ENCODE results near the gene SERPINB10.
A peak's percentile ranks its signal among the peaks of the same experiment; 100 is the strongest.
"Not testable (repeated sequence)": the region's sequence is repeated elsewhere in the genome, so short reads cannot be mapped to it uniquely, and the experiment has no call there.

Gene SERPINB10

DNA sequence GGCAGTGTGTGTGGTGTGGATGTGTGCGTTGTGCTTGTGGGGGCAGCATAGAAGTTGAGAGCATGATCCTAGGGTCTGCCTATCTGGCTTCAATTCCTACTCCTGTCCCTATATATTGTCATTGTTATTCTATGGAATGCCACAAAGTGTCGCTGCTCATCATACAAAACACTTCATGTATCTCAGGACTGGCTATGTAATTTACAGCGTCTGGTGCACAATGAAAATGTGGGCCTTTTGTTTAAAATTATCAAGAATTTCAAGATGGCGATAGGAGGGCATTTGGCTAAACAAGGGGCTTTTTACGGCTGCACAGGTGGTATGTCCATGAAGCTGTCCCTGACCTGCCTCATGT lies 16.8 kb upstream of the SERPINB10 start:
- DNase-seq (ENCODE audit: low read depth in 2 of 2) = no peak

DNA sequence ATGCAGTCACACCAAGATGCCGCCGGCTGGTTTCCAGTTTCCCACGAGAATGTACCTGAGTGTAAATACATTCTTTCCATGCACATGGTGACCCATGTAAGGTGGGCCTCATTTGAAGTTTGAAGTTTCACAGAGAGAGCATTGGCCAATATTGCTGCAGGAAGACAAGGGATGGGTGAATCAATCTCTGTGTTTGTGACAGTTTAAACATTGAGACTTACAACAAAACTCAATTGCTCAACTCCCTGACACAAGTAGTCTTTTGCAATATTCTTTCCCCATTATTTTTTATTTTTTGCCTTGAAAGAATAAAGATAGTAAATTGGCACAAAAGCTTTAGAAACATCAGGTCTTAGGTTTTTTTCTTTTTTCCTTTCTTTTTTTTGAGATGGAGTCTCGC lies 15.2 kb upstream of the SERPINB10 start:
- no peak for DNase-seq (ENCODE audit: low read depth in 2 of 2)

GRCh38 chr18:63894106-63894772 lies 13.5 kb upstream of the SERPINB10 start:
- DNase-seq (ENCODE audit: low read depth in 2 of 2) = no peak

GRCh38 chr18:63895190-63895589 lies 12.6 kb upstream of the SERPINB10 start:
- no peak for DNase-seq (ENCODE audit: low read depth in 2 of 2)

- DNase-seq (ENCODE audit: low read depth in 2 of 2) = no peak
Measured at GRCh38 chr18:63897072-63897471, 10.7 kb upstream of the SERPINB10 start.

GRCh38 chr18:63899206-63899605 lies 8.6 kb upstream of the SERPINB10 start:
- DNase-seq (ENCODE audit: low read depth in 2 of 2) = no peak

DNA sequence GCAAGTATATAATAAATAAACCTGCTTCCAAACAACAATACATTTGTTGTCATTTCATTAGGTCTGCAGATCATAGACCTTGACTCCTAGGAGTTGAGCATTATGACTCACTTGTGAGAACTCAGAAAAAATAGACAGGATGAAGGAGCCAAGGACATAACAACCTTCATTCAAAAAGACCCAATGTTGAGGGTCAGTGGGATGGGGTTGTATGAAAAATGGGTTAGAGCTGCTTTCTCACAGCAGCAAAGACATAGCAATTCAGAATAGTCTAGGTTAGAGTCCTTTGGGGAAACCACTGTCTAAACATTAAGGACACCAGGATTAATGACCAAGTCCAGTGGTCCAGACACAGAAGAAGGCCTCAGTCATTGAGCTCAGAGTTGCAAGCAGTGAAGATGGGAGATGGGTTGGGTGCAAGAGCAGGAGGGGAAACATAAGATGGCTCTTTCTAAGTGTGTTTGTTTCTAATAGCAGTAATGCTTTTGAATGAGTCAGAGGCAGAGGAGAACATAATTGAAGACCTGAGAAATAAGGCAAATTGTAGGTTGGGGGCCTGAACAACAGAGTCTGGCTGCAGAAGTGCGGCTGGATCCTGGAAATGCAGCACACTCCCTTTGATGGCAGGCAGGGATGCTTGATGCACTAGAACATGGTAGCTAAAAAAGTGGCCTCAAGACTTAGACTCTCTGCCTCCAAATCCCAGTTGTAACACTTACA lies 3.7 kb upstream of the SERPINB10 start:
- DNase-seq (ENCODE audit: low read depth in 2 of 2) = no peak

DNA sequence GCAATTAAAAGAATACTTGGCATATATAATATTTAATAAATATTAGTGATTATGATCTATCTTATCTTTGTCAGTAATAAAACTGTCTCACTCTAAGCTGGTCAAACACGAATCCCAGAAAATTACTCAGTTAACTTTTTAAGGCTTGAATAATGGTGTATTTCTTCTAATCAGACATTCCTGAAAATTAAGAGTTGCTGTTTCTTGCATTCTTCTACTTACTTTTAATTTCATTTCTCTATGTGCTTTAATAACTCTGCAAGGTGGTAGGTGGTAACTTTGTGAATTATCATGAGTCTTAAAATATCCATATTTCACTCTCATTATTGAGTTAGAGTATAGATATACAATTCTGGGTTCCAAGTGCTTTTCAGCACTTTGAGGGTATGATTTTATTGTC lies 3.1 kb upstream of the SERPINB10 start:
- DNase-seq (ENCODE audit: low read depth in 2 of 2) = no peak

DNA sequence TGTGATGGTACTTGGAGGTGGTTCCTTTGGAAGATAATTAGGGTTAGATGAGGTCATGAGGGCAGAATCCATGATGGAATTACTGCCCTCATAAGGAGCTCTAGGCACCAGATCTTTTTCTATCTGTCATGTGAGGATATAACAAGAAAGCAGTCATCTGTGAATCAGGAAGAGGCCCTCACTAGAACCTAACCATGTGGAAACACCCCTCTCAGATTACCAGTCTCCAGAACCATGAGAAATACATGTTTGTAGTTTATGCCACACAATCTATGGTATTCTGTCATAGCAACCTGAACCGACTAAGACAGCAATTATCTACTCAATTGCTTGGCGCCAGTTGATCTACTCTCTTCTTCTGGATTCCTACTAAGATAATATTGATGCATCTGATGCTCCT lies 2.4 kb upstream of the SERPINB10 start:
- no peak for DNase-seq (ENCODE audit: low read depth in 2 of 2)

DNA sequence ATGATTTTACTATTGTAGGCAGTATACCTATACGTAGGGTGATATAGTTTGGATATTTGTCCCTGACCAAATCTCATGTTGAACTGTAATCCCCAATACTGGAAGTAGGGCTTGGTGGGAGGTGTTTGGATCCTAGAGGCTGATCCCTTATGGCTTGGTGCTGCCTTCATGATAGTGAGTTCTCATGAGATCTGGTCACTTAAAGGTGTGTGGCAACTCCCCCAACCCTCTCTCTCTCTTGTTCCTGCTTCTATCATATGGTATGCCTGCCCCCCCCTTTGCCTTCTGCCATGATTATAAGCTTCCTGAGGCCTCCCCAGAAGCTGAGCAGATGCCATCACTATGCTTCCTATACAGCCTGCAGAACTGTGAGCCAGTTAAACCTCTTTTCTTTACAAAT lies 1.7 kb upstream of the SERPINB10 start:
- no peak for DNase-seq (ENCODE audit: low read depth in 2 of 2)

GRCh38 chr18:63908858-63909257 lies 1.1 kb downstream of the SERPINB10 start:
- DNase-seq (ENCODE audit: low read depth in 2 of 2) = no peak

GRCh38 chr18:63909870-63910269 lies 2.1 kb downstream of the SERPINB10 start:
- DNase-seq (ENCODE audit: low read depth in 2 of 2) = no peak

GRCh38 chr18:63917817-63918216 lies 10.1 kb downstream of the SERPINB10 start:
- no peak for DNase-seq (ENCODE audit: low read depth in 2 of 2)

- no peak for DNase-seq (ENCODE audit: low read depth in 2 of 2)
Measured at GRCh38 chr18:63922049-63922448, 14.3 kb downstream of the SERPINB10 start.

DNA sequence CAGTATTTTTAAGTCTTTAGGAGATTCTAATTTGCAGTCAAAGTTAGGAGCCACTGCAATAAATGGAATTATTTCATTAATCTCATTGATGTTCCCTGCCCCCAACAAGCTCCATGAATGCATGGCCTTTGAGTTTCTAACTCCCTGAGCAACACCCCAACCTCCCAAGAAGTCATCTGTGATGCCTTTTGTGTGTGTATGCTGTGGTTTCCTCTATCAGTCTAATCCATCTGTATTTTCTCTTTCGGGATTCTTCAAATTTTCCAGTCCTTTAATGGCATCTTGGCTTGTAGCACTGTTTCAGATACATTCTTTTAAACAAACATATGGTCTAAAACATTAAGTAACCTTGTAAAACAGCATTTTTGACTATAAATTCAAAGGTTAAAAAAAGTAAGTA lies 16.8 kb downstream of the SERPINB10 start:
- DNase-seq (ENCODE audit: low read depth in 2 of 2) = no peak

DNA sequence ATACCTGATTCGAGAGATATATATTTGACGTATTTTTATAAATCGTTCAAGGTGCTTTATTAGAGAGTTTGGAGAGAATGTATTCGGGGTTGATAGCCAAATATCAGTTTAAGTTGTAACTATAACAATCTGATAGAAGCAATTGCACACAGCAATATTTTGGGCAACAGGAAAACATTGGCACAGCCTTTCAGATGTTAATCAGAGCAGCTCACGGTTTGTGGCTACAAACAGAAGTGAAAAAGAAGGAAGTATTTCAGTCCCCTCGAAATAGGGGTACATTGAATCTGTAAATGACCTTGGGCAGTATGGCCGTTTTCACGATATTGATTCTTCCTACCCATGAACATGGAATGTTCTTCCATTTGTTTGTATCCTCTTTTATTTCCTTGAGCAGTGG lies 20.6 kb downstream of the SERPINB10 start:
- DNase-seq (ENCODE audit: low read depth in 2 of 2) = no peak

GRCh38 chr18:63929369-63929768 lies 21.6 kb downstream of the SERPINB10 start:
- not testable (repeated sequence) for DNase-seq (ENCODE audit: low read depth in 2 of 2)

DNA sequence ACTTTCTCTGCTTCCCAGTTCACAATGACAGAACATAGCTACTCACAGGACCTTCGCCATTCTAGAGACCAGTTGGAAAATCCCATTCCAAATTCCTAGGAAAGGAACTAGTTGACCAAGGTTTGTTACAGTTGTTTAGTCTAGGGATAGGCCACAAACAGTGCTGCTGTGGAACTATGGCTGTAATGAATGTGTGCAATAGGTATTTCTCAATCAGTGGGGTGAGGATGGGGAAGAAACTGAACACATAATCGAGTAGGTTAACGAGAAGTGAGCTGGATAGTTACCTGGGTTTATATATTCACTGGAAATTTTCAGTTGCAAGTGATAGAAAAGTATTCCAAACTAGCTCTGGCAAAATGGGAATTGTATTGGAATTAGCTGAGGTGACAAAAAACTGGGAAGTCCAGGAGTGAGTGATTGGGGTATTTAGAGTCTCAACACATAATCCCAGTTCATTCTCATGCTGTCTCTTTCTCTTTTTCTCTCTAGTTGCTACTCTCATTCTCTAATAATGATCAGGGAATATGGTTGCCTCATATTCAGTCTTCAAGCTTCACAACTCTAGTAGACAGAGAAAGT lies 23.1 kb downstream of the SERPINB10 start:
- DNase-seq (ENCODE audit: low read depth in 2 of 2) = no peak

DNA sequence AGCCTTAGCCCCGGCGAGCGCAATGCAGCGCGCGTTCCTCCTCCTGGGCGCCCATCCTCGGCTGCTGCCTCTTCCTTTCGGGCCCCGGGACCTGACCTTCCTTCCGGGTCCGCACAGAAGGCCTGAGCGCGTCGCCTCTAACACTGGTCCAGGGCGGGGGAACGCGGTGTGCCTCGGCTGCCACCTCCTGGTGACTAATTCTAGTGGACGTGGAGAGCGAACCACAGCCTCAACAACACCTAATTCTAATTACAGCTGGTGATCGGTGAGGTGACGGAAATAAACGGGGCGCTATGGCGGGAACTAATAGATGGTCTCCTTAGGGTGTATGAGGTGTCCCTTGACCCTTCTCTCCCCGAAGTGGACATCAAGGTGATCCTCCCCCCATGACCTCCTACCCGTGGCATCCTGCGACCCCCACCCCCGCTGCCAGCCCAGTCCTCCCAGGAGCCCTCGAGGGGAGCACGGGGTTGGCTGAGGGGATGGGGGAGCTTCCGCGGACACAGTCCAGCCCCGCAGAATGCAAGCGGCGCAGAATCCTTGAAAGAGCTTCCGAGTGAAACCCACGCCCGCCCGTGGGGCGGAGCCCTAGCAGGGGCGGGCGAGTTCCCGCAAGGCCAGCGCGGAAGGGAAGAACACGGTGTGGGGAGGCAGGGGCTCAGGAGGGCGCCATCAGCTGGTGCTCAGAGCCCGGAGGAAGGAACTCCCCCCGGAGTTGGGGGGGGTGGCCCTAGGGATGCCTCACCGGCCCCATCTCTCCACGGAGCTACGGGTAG lies 28.6 kb downstream of the SERPINB10 start:
- DNase-seq (ENCODE audit: low read depth in 2 of 2) = peak in 1 of 2 donors; percentile 53

GRCh38 chr18:63936932-63937393 lies 29.2 kb downstream of the SERPINB10 start:
- DNase-seq (ENCODE audit: low read depth in 2 of 2) = no peak

- no peak for DNase-seq (ENCODE audit: low read depth in 2 of 2)
Measured at GRCh38 chr18:63940008-63940407, 32.2 kb downstream of the SERPINB10 start.

GRCh38 chr18:63940543-63941050 lies 32.8 kb downstream of the SERPINB10 start:
- DNase-seq (ENCODE audit: low read depth in 2 of 2) = not testable (repeated sequence)
